Limb (tissue), 2 donors: ENCODE data around the gene TMEM220.
"Not testable (repeated sequence)": the region's sequence is repeated elsewhere in the genome, so short reads cannot be mapped to it uniquely, and the experiment has no call there.

ENCODE experiments used
- DNase-seq, 2 donors: peaks; one replicate each; pipeline ENCODE4 v3.0.0-alpha.2; 2016; ENCODE audit errors: extremely low spot score in 2 of 2

The TMEM220 gene

DNA sequence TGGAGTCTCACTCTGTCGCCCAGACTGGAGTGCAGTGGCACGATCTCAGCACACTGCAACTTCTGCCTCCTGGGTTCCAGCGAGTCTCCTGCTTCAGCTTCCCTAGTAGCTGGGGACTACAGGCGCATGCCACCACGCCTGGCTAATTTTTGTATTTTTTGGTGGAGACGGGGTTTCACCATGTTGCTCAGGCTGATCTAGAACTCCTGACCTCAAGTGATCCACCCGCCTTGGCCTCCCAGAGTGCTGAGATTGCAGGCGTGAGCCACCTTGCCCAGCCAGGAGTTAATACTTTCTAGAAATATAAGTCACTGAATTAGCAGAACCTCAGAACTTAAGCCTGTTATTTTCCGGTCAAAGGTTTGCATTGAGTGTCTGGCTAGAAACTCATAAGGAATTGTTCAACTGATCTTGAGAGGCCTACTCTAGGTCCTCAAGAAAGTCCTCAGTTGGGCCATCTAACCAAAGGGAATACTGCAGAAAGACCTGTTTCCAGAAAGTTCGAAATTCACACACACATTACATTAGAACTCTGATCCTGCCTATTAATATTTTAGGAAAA lies 1.4 kb downstream of the TMEM220 start:
- no peak for DNase-seq

- DNase-seq: no peak
Measured at GRCh38 chr17:10727192-10727591, 2.6 kb downstream of the TMEM220 start.

GRCh38 chr17:10726196-10726595 lies 3.6 kb downstream of the TMEM220 start:
- DNase-seq: no peak

DNA sequence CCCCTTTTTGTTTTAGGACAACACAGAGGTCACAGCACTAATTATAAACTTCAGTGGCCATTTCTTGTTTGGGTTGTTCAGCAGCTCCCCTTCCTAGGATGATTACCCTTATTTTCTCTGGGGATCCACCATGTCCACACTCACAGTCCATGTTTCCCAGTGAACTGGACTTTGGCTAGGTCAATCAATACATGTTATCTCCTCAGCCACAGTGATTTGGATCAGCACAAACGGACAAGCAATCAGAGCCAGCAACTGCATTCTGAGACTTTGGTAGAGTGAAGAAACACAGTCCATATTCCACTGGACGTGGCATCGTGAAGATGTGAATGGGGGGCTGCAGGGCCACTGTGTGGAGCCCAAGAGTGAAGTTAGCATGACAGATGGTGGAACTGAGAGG lies 4.6 kb downstream of the TMEM220 start:
- no peak for DNase-seq

- DNase-seq: no peak
Measured at GRCh38 chr17:10724546-10725195, 5.2 kb downstream of the TMEM220 start.

DNA sequence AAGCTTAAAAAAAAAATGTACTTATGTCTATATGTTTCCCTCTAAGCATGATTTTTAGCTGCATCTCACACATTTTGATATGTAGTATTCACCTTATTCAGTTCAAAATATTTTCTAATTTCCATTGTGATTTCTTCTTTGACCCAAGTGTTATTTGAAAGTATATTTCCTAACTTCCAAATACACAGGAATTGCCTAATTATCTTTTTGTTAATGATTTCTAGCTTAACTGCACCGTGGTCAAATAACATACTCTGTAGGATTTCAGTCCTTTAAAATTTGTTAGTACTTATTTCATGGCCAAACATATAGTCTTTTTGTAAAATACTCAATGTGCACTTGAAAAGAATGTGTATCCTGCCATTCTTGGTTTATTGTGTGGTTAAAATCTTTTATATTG lies 11.3 kb downstream of the TMEM220 start:
- no peak for DNase-seq

GRCh38 chr17:10716218-10716617 lies 13.6 kb downstream of the TMEM220 start:
- DNase-seq: no peak

- DNase-seq: no peak
Measured at GRCh38 chr17:10713318-10713717, 16.5 kb downstream of the TMEM220 start.

- DNase-seq: no peak
Measured at GRCh38 chr17:10705727-10706126, 24.1 kb downstream of the TMEM220 start.

DNA sequence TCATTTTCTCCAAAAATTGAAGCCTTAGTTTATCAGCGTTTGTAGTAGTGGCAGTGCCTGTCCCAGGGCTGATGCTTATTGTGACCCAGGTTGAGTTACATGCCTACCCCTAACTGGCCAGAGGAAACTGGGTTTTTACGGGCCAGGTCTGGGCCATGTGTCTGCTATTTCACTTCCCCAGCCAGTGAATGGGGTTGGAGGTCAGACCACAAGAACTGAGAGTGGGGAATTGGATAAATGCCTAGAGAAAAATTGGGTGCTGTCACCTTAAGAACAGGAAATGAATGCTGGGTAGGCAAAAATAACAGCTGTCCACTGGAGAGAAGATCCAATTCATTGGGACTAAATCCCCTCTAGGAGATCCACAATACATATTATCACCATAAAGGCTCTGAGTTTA lies 27.2 kb downstream of the TMEM220 start:
- no peak for DNase-seq

GRCh38 chr17:10699856-10700255 lies 30.0 kb downstream of the TMEM220 start:
- DNase-seq: no peak

GRCh38 chr17:10698096-10698818 lies 31.6 kb downstream of the TMEM220 start:
- no peak for DNase-seq

- peak; percentile 93 to 94 for DNase-seq
Measured at GRCh38 chr17:10697092-10698081, 32.4 kb downstream of the TMEM220 start, which contains the start of the genes ADPRM and SCO1. TSS of gene ADPRM (plus strand) at chr17:10697594. CDS start at chr17:10704927, 7,333 bp downstream. TSS of gene SCO1 (minus strand) at chr17:10697533. CDS start at chr17:10697507, 26 bp downstream.

- not testable (repeated sequence) for DNase-seq
Measured at GRCh38 chr17:10695875-10696407, 33.9 kb downstream of the TMEM220 start.

GRCh38 chr17:10687499-10687898 lies 42.3 kb downstream of the TMEM220 start:
- no peak for DNase-seq

DNA sequence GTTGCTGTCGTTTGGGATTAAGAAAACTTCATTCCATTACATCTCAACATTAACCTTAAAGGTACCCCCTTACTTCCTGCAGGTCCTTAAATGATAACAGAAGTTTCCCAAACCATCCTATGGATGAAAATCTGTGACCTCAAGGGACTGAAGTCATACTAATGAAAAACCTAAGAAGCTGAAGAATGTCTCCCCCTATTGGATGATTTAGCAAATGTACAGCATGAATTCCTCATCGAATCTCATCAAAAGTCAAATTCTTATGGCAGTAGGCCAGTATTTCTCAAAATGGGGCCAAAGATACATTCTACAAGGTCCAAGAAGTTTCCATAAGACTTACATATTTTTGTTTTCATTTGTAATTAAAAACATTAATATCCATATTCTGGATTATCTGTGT lies 46.0 kb downstream of the TMEM220 start:
- DNase-seq: no peak

- DNase-seq: no peak
Measured at GRCh38 chr17:10681866-10682446, 47.9 kb downstream of the TMEM220 start.

DNA sequence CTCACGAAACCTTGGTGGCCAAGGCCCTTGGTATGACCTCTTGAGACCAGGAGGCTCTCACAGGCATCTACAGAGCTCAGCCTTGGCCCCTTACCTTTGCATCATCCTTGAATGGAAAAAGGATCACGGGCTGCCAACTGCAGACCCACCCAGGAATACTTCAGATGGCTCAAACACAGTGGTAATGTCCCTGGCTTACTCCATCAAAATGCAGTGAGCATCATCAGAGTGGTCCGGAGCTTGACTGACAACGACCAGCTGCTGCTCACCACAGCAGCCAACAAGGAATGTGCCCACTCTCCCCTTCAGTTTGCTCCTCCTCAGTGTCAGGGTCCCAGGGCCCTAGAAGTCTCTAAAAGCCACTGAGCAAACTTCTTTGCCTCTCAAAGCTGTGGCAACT lies 55.1 kb downstream of the TMEM220 start:
- DNase-seq: no peak

GRCh38 chr17:10673312-10673711 lies 56.5 kb downstream of the TMEM220 start:
- no peak for DNase-seq

DNA sequence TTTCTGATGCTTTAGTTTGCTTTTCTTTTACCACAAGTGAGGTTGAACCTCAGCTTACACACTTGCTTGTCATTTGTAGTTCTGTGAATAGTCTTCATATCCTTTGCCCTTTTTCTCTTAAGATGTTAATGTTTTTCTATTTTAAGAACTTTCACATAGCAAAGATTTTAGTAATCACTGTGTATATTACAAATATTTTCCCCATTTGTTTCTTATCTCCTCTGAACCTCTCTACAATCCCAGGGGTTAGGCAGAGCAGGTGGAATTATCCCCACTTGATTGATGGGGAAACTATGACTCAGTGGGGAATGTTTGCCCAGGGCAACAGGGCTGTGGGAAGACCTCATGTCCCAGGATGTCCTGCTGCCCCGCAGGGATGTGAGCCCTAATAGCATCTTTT lies 61.0 kb downstream of the TMEM220 start:
- no peak for DNase-seq

DNA sequence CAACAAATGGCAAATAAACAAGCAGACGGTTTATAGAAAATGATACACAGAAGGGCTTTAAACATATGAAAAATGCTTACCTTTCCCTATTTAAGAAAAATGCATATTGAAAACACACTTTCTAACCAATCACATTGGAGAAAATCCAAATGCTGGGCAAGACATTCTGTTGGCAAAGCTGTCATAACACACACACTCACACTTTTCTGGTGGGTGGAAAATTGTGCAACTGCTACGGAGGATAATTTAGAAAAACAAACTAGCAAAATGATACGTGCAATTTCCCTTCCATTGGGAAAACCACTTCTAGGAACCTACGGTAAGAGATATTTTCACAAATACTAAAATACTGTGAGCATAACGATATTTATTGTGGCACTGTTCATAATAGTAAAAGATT lies 62.9 kb downstream of the TMEM220 start:
- DNase-seq: no peak
